ENCODE results near the gene IGSF9.

IGSF9 gene

GRCh38 chr1:159921700-159922504, 23.5 kb downstream of the IGSF9 start:
- H3K9ac ChIP-seq (ENCODE audit: low read length in 5 of 5), result peak overlapping the region; percentile 48 to 99 (median 91)
- peaks cover 11 to 85% (median 63%) of the 10 kb centered on the region in 5 donors for H3K4me1 ChIP-seq (ENCODE audit: control insufficient read depth in 5 of 5, insufficient read depth in 5 of 5, low read length in 5 of 5)
- H3K36me3 ChIP-seq (ENCODE audit: control insufficient read depth in 5 of 5, insufficient read depth in 5 of 5, low read length in 5 of 5), result peaks cover 4 to 47% (median 35%) of the 10 kb centered on the region in 5 donors

GRCh38 chr1:159921251-159921650, 24.2 kb downstream of the IGSF9 start:
- no peaks in the 10 kb centered on the region for H3K27me3 ChIP-seq (ENCODE audit: control insufficient read depth in 5 of 5, insufficient read depth in 4 of 5, low read length in 5 of 5)
- H3K36me3 ChIP-seq (ENCODE audit: control insufficient read depth in 5 of 5, insufficient read depth in 5 of 5, low read length in 5 of 5), result peaks cover 4 to 54% (median 41%) of the 10 kb centered on the region in 5 donors
- peaks cover 11 to 87% (median 66%) of the 10 kb centered on the region in 5 donors for H3K4me1 ChIP-seq (ENCODE audit: control insufficient read depth in 5 of 5, insufficient read depth in 5 of 5, low read length in 5 of 5)
- H3K9ac ChIP-seq (ENCODE audit: low read length in 5 of 5), result peak overlapping the region in 4 of 5 donors; percentile 41 to 99 (median 49)
- H3K4me3 ChIP-seq (ENCODE audit: low read depth in 1 of 5, low read length in 5 of 5), result peak overlapping the region in 3 of 5 donors; percentile 27 to 97 (median 92)
- no peaks in the 10 kb centered on the region for H3K9me3 ChIP-seq (ENCODE audit: control insufficient read depth in 5 of 5, low read length in 5 of 5)
- peak overlapping the region; percentile 97 for H3K27ac ChIP-seq (ENCODE audit: low read depth, low read length)

More at GRCh38 chr1:159921700-159922504, 23.5 kb downstream of the IGSF9 start:
- peak overlapping the region; percentile 97 for H3K27ac ChIP-seq (ENCODE audit: low read depth, low read length)
- no peaks in the 10 kb centered on the region for H3K9me3 ChIP-seq (ENCODE audit: control insufficient read depth in 5 of 5, low read length in 5 of 5)
- H3K27me3 ChIP-seq (ENCODE audit: control insufficient read depth in 5 of 5, insufficient read depth in 4 of 5, low read length in 5 of 5), result no peaks in the 10 kb centered on the region
- H3K4me3 ChIP-seq (ENCODE audit: low read depth in 1 of 5, low read length in 5 of 5), result peak overlapping the region; percentile 3 to 100 (median 92)

- Histone ChIP-seq H3K4me3 (ENCODE audit: low read depth in 1 of 5, low read length in 5 of 5) (no peak overlapping the region), H3K36me3 (ENCODE audit: control insufficient read depth in 5 of 5, insufficient read depth in 5 of 5, low read length in 5 of 5) (peaks cover 4 to 56% (median 41%) of the 10 kb centered on the region in 5 donors), H3K27ac (ENCODE audit: low read depth, low read length) (peak overlapping the region; percentile 97)
Observed at GRCh38 chr1:159920651-159921050, 24.8 kb downstream of the IGSF9 start.

GRCh38 chr1:159920202-159920601, 25.2 kb downstream of the IGSF9 start:
- Histone ChIP-seq H3K4me1 (ENCODE audit: control insufficient read depth in 5 of 5, insufficient read depth in 5 of 5, low read length in 5 of 5) (peaks cover 11 to 81% (median 58%) of the 10 kb centered on the region in 5 donors), H3K4me3 (ENCODE audit: low read depth in 1 of 5, low read length in 5 of 5) (no peak overlapping the region), H3K36me3 (ENCODE audit: control insufficient read depth in 5 of 5, insufficient read depth in 5 of 5, low read length in 5 of 5) (peaks cover 4 to 56% (median 41%) of the 10 kb centered on the region in 5 donors), H3K27me3 (ENCODE audit: control insufficient read depth in 5 of 5, insufficient read depth in 4 of 5, low read length in 5 of 5) (no peaks in the 10 kb centered on the region), H3K9me3 (ENCODE audit: control insufficient read depth in 5 of 5, low read length in 5 of 5) (no peaks in the 10 kb centered on the region), H3K27ac (ENCODE audit: low read depth, low read length) (peak overlapping the region; percentile 97), H3K9ac (ENCODE audit: low read length in 5 of 5) (no peak overlapping the region)

More at GRCh38 chr1:159920651-159921050, 24.8 kb downstream of the IGSF9 start:
- H3K27me3 ChIP-seq (ENCODE audit: control insufficient read depth in 5 of 5, insufficient read depth in 4 of 5, low read length in 5 of 5), result no peaks in the 10 kb centered on the region
- no peak overlapping the region for H3K9ac ChIP-seq (ENCODE audit: low read length in 5 of 5)
- H3K9me3 ChIP-seq (ENCODE audit: control insufficient read depth in 5 of 5, low read length in 5 of 5), result no peaks in the 10 kb centered on the region
- H3K4me1 ChIP-seq (ENCODE audit: control insufficient read depth in 5 of 5, insufficient read depth in 5 of 5, low read length in 5 of 5), result peaks cover 11 to 83% (median 60%) of the 10 kb centered on the region in 5 donors

- Histone ChIP-seq H3K4me1 (ENCODE audit: control insufficient read depth in 5 of 5, insufficient read depth in 5 of 5, low read length in 5 of 5) (peaks cover 11 to 74% (median 58%) of the 10 kb centered on the region in 5 donors), H3K36me3 (ENCODE audit: control insufficient read depth in 5 of 5, insufficient read depth in 5 of 5, low read length in 5 of 5) (peaks cover 4 to 56% (median 43%) of the 10 kb centered on the region in 5 donors), H3K4me3 (ENCODE audit: low read depth in 1 of 5, low read length in 5 of 5) (no peak overlapping the region), H3K27ac (ENCODE audit: low read depth, low read length) (no peak overlapping the region), H3K27me3 (ENCODE audit: control insufficient read depth in 5 of 5, insufficient read depth in 4 of 5, low read length in 5 of 5) (no peaks in the 10 kb centered on the region), H3K9me3 (ENCODE audit: control insufficient read depth in 5 of 5, low read length in 5 of 5) (no peaks in the 10 kb centered on the region), H3K9ac (ENCODE audit: low read length in 5 of 5) (no peak overlapping the region)
Observed at GRCh38 chr1:159919236-159919865, 26.1 kb downstream of the IGSF9 start.

- no peaks in the 10 kb centered on the region for H3K27me3 ChIP-seq (ENCODE audit: control insufficient read depth in 5 of 5, insufficient read depth in 4 of 5, low read length in 5 of 5)
- peak overlapping the region; percentile 11 for H3K27ac ChIP-seq (ENCODE audit: low read depth, low read length)
- peaks cover 4 to 56% (median 43%) of the 10 kb centered on the region in 5 donors for H3K36me3 ChIP-seq (ENCODE audit: control insufficient read depth in 5 of 5, insufficient read depth in 5 of 5, low read length in 5 of 5)
- H3K4me1 ChIP-seq (ENCODE audit: control insufficient read depth in 5 of 5, insufficient read depth in 5 of 5, low read length in 5 of 5), result peaks cover 11 to 66% (median 56%) of the 10 kb centered on the region in 5 donors
- H3K9ac ChIP-seq (ENCODE audit: low read length in 5 of 5), result no peak overlapping the region
- no peaks in the 10 kb centered on the region for H3K9me3 ChIP-seq (ENCODE audit: control insufficient read depth in 5 of 5, low read length in 5 of 5)
- no peak overlapping the region for H3K4me3 ChIP-seq (ENCODE audit: low read depth in 1 of 5, low read length in 5 of 5)
Observed at GRCh38 chr1:159918352-159919200, 26.8 kb downstream of the IGSF9 start.

- Histone ChIP-seq H3K4me3 (ENCODE audit: low read depth in 1 of 5, low read length in 5 of 5) (no peak overlapping the region), H3K27ac (ENCODE audit: low read depth, low read length) (peak overlapping the region; percentile 11)
Observed at GRCh38 chr1:159917533-159918351, 27.7 kb downstream of the IGSF9 start.

GRCh38 chr1:159916242-159917051, 29.0 kb downstream of the IGSF9 start:
- H3K27ac ChIP-seq (ENCODE audit: low read depth, low read length), result no peak overlapping the region
- H3K4me1 ChIP-seq (ENCODE audit: control insufficient read depth in 5 of 5, insufficient read depth in 5 of 5, low read length in 5 of 5), result peaks cover 6 to 54% (median 45%) of the 10 kb centered on the region in 5 donors
- H3K27me3 ChIP-seq (ENCODE audit: control insufficient read depth in 5 of 5, insufficient read depth in 4 of 5, low read length in 5 of 5), result no peaks in the 10 kb centered on the region
- H3K9me3 ChIP-seq (ENCODE audit: control insufficient read depth in 5 of 5, low read length in 5 of 5), result no peaks in the 10 kb centered on the region
- H3K36me3 ChIP-seq (ENCODE audit: control insufficient read depth in 5 of 5, insufficient read depth in 5 of 5, low read length in 5 of 5), result peaks cover 4 to 54% (median 43%) of the 10 kb centered on the region in 5 donors
- peak overlapping the region in 1 of 5 donors; percentile 27 for H3K9ac ChIP-seq (ENCODE audit: low read length in 5 of 5)
- no peak overlapping the region for H3K4me3 ChIP-seq (ENCODE audit: low read depth in 1 of 5, low read length in 5 of 5)

More at GRCh38 chr1:159917533-159918351, 27.7 kb downstream of the IGSF9 start:
- Histone ChIP-seq H3K9me3 (ENCODE audit: control insufficient read depth in 5 of 5, low read length in 5 of 5) (no peaks in the 10 kb centered on the region), H3K36me3 (ENCODE audit: control insufficient read depth in 5 of 5, insufficient read depth in 5 of 5, low read length in 5 of 5) (peaks cover 4 to 56% (median 43%) of the 10 kb centered on the region in 5 donors), H3K9ac (ENCODE audit: low read length in 5 of 5) (no peak overlapping the region), H3K27me3 (ENCODE audit: control insufficient read depth in 5 of 5, insufficient read depth in 4 of 5, low read length in 5 of 5) (no peaks in the 10 kb centered on the region), H3K4me1 (ENCODE audit: control insufficient read depth in 5 of 5, insufficient read depth in 5 of 5, low read length in 5 of 5) (peaks cover 11 to 58% (median 50%) of the 10 kb centered on the region in 5 donors)

All from subcutaneous abdominal adipose tissue (tissue), 5 donors.